Measurements from ENCODE around the gene ZNF319. TPM values are rescaled to one million over a fixed set of nuclear protein-coding genes. Genes with fewer than 3 reads are reported as not detected.

The ZNF319 gene
- total RNA-seq, 1 experiment from 2014 or later = 5.5 TPM

- no peak for TF ChIP-seq ATF3 (CRISPR knock-in tag; conservative IDR thresholded peaks at IDR 0.05)
- no peak for TF ChIP-seq JUN (CRISPR knock-in tag; IDR thresholded peaks at IDR 0.05)
- no peak for TF ChIP-seq ATF1 (CRISPR knock-in tag; IDR thresholded peaks at IDR 0.05)
- TF ChIP-seq PREB (CRISPR knock-in tag; IDR thresholded peaks at IDR 0.05; ENCODE audit: borderline replicate concordance) = no peak
Observed at GRCh38 chr16:57994778-57995177, 5.7 kb downstream of the ZNF319 start (continued).

GRCh38 chr16:57994361-57994760 lies 6.1 kb downstream of the ZNF319 start:
- DNase-seq (ENCODE audit: low spot score) = no peak
- no peaks in the 10 kb centered on the region for H3K9me3 Mint-ChIP-seq

GRCh38 chr16:57993897-57994296 lies 6.6 kb downstream of the ZNF319 start:
- H3K27me3 Mint-ChIP-seq (ENCODE audit: low read depth) = no peaks in the 10 kb centered on the region
- H3K27ac Mint-ChIP-seq = no peak overlapping the region
- no peaks in the 10 kb centered on the region for H3K9me3 Mint-ChIP-seq
- no peak for DNase-seq (ENCODE audit: low spot score)
- no peak overlapping the region for H3K4me3 Mint-ChIP-seq
- POLR2A ChIA-PET = interaction anchor here (0.6 kb wide), 1 partner anchor 8 kb away, joined by 3 read pairs; no protein-coding TSS in a partner anchor
- no peak for ATAC-seq
- peaks cover 20% of the 10 kb centered on the region for H3K4me1 Mint-ChIP-seq
- peaks cover 4% of the 10 kb centered on the region; the same call in 1 of the 2 replicates for H3K36me3 Mint-ChIP-seq
- CTCF ChIA-PET = interaction anchor here (1.0 kb wide), 2 partner anchors 9 to 131 kb away, joined by 3 to 4 read pairs; no protein-coding TSS in a partner anchor
- TF ChIP-seq ESRRA (CRISPR knock-in tag; IDR thresholded peaks at IDR 0.05; ENCODE audit: borderline replicate concordance) (no peak), ZNF232 (CRISPR knock-in tag; IDR thresholded peaks at IDR 0.05) (no peak), ZNF671 (CRISPR knock-in tag; IDR thresholded peaks at IDR 0.05) (no peak), ELF4 (CRISPR knock-in tag; IDR thresholded peaks at IDR 0.05; ENCODE audit: low read depth) (no peak), GABPB1 (CRISPR knock-in tag; IDR thresholded peaks at IDR 0.05) (no peak), E2F1 (CRISPR knock-in tag; IDR thresholded peaks at IDR 0.05) (no peak), PRRX2 (CRISPR knock-in tag; IDR thresholded peaks at IDR 0.05) (no peak), AFF4 (CRISPR knock-in tag; IDR thresholded peaks at IDR 0.05; ENCODE audit: borderline replicate concordance) (no peak), CREB1 (CRISPR knock-in tag; IDR thresholded peaks at IDR 0.05) (no peak), EMX1 (CRISPR knock-in tag; IDR thresholded peaks at IDR 0.05) (no peak), TEAD4 (CRISPR knock-in tag; IDR thresholded peaks at IDR 0.05) (no peak), ZNF138 (CRISPR knock-in tag; conservative IDR thresholded peaks at IDR 0.05) (no peak), ZSCAN18 (CRISPR knock-in tag; IDR thresholded peaks at IDR 0.05) (no peak), NFYB (CRISPR knock-in tag; conservative IDR thresholded peaks at IDR 0.05; ENCODE audit: low read depth) (no peak), ZBTB21 (CRISPR knock-in tag; IDR thresholded peaks at IDR 0.05; ENCODE audit: borderline replicate concordance) (no peak)

More at GRCh38 chr16:57994361-57994760, 6.1 kb downstream of the ZNF319 start:
- peaks cover 4% of the 10 kb centered on the region; the same call in 1 of the 2 replicates for H3K36me3 Mint-ChIP-seq
- H3K27me3 Mint-ChIP-seq (ENCODE audit: low read depth) = no peaks in the 10 kb centered on the region
- peaks cover 24% of the 10 kb centered on the region for H3K4me1 Mint-ChIP-seq
- H3K27ac Mint-ChIP-seq = no peak overlapping the region
- TF ChIP-seq ESRRA (CRISPR knock-in tag; IDR thresholded peaks at IDR 0.05; ENCODE audit: borderline replicate concordance) = no peak
- no peak for TF ChIP-seq NFE2L1 (CRISPR knock-in tag; IDR thresholded peaks at IDR 0.05)
- no peak for TF ChIP-seq SOX15 (CRISPR knock-in tag; IDR thresholded peaks at IDR 0.05)
- TF ChIP-seq NFATC4 (CRISPR knock-in tag; IDR thresholded peaks at IDR 0.05) = no peak
- TF ChIP-seq MLX (CRISPR knock-in tag; IDR thresholded peaks at IDR 0.05) = no peak
- TF ChIP-seq FOXK1 (CRISPR knock-in tag; IDR thresholded peaks at IDR 0.05) = no peak
- TF ChIP-seq SMAD3 (CRISPR knock-in tag; IDR thresholded peaks at IDR 0.05; ENCODE audit: borderline replicate concordance) = no peak
- no peak for TF ChIP-seq ZBTB43 (CRISPR knock-in tag; IDR thresholded peaks at IDR 0.05)
- no peak for TF ChIP-seq GTF2I (CRISPR knock-in tag; conservative IDR thresholded peaks at IDR 0.05)
- no peak for ATAC-seq
- ChIA-PET POLR2A (no interaction called here), CTCF (interaction anchor here (1.0 kb wide), 2 partner anchors 9 to 131 kb away, joined by 3 to 4 read pairs; no protein-coding TSS in a partner anchor)
- no peak overlapping the region for H3K4me3 Mint-ChIP-seq
